Posterior cingulate gyrus (tissue), 11 donors: ENCODE measurements around the gene ZNF385B.

Experiments
- DNase-seq, 10 donors: peaks; one replicate each; pipeline versions ENCODE4 v3.0.0 to v3.0.0-alpha.2; 2020 to 2021; ENCODE audit warnings: mixed read lengths in 3 of 10
- intact Hi-C: fragments of 100-400 bp; cut with DNase I; formaldehyde crosslinking; loops from one replicate; pipeline ENCODE4 v1.15.1; 2023

The ZNF385B gene

DNA sequence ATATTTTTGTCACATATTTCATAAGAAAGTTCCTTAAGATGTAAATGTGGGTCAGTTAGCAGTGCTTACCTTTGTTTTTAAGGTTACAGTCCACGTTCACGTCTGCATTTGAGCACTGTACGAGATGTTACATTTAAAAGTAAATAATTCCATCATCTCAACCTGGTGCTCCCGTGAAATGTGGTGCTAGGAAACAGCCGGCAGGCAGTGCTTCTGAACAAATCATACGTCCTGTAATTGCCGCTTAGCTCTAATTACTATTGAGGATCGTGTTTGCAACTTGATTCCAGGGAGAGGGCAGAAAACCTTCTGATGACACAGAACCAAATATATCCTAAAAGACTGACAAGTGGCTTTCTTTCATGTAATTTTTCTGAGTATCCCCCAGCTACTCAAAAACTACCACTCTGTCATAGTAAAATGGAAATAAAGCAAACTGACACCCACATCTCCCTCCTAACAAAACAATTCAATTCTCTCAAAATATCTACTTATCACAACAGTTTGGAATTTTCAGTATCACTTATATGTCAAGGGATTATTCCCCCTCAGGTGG lies 299.0 kb downstream of the ZNF385B start:
- intact Hi-C loops = no loop called here
- no peak for DNase-seq

DNA sequence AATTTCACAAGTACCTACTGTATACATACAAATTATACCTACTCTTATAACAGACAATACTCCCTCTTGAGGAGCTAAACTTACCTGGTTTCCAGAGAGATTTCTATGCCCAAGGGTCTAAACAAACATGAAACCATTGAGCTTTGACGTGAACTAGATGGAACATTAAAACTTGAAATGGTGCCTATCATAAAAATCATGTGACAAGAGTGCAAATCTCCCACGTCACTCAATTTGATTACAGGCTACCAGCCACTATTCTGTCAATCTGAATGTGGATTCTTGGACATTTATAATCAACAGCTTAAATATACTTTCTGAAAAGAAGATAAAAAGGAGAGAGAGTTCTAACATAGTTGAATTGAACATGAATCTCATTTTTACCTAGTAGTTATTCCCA lies 299.7 kb downstream of the ZNF385B start:
- intact Hi-C loops = no loop called here
- no peak for DNase-seq

DNA sequence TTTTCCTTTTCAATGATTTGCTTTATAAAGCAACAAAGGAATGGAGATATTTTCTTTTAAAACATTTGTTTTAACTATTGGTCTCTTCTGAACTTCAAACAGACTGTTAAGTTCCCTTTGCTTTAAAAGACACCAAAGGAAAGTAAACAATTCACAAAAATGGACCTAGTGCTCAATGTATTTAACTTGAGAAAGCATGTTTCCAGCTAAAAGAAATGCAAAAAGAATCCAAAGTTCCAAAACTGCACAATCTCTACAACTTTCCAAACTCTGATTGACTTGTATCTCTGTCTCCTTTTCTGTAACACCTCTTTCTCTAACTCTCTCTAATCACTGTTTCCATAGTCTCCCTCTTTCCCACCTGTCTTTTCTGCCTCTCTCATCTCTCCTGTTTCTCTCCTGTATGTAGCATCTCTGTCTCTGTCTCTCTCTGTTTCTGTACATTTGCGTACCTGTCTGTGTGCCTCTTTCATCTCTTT lies 301.1 kb downstream of the ZNF385B start:
- no peak for DNase-seq
- intact Hi-C loops = no loop called here

DNA sequence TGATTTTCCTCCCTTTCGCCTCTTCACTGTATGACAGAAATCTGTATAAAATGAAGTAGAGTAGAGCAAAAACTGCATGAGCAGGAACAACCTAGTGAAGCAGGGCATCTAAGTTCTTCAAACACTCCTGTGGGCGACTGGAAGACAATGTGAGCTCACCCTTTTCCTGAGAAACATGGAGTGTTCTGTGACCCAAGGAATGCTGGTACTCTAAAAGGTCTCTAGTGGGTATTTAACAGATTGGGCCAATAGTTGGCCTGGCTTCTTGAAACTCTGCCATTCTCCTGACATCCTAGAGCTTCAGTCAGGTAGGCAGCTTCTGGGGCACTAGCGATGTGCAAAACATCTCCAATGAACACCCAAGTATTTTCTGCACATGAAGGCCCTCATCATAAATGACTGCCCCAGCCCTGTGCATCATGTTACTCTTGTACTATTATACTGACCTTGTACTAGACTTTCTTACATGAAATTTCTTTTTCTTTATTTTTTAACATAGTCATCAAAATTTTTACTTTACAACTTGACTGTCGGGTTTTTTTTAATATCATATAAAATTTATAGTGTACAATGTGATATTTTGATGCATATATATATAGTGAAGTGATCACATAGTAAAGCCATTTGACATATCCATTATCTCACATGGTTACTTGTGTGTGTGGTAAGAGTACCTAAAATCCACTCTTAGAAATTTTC lies 302.2 kb downstream of the ZNF385B start:
- intact Hi-C loops = no loop called here
- no peak for DNase-seq

DNA sequence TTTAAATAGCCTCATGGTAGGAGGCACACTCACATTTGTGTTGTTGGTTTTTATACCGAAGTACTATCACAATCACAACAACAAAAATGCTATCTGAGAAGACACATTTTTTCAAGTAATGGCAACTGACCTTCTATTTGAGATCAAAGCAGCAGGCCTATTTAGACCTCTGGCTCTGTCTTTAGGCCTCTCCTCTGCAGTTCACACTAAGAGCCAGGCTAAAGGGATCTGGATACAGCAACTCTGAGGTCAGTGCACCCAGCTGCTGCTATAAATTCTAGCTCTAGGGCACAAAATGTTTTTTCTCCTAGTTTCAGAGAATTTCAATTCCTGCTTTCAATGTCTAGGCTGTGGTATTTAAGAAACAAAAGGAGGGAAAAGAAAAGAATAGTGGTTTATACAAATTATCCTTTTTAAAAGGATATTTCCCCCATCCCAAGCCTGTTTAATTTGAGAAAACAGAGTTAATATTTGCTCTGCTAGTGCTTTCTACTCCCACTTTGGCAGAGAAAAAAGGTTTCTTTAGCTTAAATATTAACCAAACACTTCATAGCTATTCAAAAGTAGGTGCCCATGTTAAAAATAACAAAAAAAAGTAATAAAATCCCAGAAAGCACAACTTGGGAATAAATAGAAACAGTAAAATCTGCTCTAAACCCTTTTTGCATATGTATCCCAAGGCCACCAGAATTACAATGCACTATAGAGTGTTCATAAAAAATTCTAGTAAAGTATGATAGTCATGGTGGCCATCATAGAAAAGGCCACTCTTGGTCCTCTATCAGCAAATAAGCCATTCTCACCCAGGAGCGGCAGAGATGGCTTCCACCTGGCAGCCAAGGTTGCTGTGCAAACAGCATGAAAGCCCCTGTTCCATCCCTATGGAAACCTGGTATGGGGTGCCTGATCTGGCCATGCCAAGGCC lies 303.1 kb downstream of the ZNF385B start:
- peak in 1 of 10 donors; percentile 57 for DNase-seq
- intact Hi-C loops = no loop called here

DNA sequence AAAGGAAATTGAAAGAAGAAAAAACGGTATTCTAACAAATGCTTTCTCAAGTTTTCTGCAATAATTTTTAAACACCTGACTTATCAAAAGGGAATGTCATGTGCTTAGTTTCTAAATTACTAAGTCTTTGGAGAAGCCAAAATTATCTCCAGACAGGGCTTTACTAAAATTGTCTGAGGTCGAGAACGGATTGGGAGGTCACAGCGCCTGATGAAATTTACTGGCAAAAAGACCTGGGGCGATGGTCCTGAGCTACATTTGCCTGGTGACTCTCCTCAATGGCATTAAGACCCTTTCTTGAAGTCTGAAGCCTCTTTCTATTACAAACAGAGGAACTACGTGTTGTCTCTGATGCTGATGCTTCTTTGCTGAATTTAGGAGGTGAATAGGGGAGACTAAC lies 305.0 kb downstream of the ZNF385B start:
- intact Hi-C loops = no loop called here
- DNase-seq = no peak

DNA sequence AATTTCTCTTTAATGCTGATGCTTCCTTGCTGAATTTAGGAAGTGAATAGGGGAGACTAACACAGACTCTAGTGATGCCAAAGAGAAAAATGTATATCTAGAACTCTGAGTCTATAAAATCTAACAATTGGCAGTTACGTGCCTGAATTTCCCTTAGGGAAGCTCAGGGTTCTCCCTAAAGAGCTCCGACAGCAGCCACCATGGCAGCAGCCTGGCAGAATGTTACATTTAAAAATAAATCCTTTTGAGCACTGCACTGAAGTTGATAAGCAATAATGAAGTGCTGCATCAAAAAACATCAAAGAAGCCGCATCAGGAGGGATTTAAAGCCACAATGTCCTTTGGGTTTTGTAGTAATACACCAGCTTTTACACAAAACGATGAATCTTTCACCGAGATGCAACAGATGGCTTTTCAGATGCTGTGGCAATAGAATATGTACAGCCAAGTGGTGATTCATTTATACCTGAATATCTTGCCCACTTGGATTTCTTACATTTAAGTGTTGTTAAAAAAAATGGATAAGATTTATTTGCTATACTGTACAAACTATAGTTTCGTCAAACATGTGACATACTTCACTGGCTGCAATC lies 305.6 kb downstream of the ZNF385B start:
- DNase-seq = peak in 1 of 10 donors; percentile 62
- intact Hi-C loops = no loop called here

DNA sequence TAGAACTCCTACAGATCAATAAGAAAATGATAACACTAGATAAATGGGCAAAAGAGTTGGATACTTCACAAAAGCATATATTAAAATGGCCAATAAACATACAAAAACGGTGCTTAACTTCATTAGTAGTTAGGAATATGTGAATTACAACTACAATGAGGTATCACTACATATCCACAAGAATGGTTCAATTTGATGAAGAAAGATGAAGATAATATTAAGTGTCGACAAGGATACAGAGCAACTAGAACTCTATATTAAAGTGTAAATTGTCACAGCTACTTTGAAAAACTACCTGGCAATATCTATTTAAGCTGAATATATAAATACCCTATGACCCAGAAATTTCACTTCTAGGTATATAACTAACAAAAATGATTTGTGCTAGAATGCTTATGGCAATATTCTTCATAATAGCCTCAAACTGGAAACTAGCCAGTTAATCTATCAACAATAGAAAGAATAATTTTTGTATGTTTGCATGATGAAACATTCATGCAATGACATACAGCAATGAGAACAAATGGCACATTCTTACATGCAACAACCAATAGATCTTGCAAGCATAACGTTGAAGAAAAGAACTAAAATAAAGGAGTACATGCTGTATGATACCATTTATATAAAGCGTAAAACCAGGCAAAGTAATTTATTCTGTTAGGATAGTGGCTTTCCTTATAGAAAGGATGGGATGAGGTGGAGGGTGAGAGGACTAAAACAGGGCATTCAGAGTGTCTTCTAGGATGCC lies 306.6 kb downstream of the ZNF385B start:
- DNase-seq = no peak
- intact Hi-C loops = no loop called here

DNA sequence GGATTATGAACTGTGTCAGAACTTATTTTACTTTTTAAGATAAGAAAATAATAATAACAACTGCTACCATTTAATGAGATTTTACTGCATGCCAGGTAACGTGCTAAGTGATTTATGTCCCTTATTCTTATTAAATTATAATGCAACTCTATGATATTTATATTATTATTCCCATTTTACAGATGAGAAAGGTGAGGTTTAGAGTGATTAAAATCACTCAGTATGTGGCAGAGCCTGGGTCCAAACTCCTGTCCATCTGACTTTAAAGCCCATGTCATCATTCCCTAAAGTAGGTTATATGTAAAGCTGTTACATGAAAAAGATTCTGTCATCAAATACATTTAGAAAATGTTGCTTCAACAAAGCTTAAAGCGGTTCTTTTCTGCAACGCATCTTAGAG lies 308.0 kb downstream of the ZNF385B start:
- DNase-seq = no peak
- intact Hi-C loops = no loop called here

DNA sequence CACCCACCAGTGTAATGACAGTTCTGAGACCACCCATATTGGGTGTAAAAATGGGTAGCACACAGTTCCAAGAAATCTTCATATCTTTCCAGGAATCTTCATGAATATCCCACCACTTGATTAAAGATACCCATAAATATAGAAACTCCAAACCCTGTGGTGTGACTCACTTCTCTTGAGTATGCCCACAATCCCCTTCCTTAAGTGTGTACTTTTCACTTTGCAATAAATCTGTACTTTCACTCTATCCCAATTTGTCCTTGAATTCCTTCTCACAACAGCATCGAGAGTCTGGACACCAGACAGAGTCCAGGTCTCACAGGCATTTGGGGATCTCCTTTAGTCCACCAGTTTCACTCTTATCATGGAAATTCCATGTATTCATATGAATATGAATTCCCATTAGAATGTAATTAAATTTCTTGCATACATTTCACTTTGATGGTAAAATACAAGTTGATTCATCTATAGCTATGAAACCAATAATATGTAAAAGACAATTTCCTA lies 309.8 kb downstream of the ZNF385B start:
- no peak for DNase-seq
- intact Hi-C loops = no loop called here

DNA sequence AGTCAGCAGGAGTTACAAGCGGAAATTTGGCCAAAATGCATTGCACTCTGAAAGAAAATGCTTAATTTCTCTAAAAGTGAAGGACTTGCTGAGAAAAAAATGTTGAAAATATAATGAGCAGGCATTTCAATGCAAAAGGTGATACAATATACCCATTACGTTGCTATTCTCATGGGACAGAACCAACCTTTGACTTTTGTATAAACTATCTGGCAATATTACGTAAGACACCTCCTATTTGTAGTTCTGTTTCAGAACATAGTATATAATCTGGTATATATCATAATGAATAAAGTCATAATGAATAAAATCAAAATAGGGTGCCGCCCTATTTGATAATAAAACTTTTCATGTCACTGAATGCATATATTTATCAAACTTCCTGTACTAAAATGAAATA lies 310.6 kb downstream of the ZNF385B start:
- DNase-seq = no peak
- intact Hi-C loops = no loop called here

DNA sequence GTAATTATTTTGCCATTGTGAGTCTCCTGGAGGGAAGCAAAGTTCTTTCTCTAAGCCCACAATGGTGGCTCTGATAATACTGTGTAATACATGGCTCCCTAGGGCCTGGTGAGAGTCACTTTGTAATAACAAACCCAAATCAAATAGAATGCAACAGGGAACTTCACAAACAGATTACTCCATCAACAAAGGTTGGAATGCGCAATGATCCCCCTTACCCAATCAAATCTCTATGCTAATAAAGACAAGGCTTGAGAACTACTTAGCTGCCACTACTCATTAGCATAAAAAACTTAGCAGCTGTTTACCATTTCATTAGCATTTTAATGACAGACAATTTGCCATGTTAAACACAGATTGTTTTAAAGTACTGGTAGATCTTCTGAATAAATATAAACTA lies 311.2 kb downstream of the ZNF385B start:
- no peak for DNase-seq

DNA sequence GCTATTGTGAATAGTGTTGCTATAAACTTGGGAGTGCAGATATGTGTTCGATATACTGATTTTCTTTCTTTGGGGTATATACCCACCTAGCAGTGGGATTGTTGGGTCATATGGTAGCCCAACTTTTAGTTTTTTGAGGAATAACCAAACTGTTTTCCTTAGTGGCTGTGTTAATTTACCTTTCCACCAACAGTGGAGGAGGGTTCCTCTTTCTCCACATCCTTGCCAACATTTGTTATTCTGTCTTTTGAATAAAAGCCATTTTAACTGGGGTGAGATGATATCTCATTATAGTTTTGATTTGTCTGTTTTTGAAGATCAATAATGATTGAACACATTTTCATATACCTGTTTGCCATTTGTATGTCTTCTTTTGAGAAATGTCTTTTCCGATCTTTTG lies 314.8 kb downstream of the ZNF385B start:
- no peak for DNase-seq
- intact Hi-C loops = no loop called here

More for the DNA sequence above, 311.2 kb downstream of the ZNF385B start:
- intact Hi-C loops = no loop called here

DNA sequence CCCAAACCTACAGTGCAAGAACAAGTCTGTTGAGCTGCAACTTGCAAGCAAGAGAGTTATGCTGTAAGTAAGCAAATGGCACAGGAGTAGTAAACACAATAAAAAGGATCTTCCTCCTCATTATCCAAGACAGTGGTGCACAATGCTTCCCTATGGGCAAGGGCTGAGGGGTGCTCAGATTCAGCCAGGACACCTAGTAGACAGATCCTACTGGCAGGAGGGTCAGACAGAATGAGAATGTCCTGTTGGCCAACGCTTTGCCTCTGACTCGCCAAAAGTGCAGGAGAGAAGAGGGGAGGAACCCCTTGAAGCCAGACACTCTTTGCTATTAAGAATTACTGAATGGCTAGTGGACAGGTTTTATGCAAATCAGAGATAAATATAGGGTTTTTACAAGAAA lies 316.4 kb downstream of the ZNF385B start:
- intact Hi-C loops = no loop called here
- no peak for DNase-seq

DNA sequence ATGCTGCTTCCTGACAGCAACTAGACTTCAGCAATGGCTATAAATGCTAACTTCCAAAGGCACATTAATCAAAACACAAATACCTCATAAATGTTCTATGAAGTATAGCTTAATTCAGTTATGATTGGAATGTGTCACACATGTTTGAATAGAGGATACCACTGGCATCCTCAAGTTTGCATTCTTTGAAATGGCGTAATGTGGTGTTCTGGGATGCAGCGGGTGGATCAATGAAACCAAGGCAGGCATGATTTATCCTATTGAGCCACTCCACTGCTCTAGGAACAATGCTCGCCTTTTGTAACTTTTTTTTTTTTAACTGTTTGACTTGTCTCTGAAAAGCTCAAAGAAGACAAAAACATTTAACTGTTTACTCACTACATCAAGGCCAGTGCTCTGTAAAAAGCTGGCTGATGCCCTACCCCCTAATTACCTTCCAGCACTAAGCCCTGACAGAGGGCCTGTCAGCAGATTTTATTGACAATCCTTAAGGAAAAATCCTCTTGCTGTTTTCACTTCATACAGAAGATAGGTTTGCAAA lies 318.0 kb downstream of the ZNF385B start:
- intact Hi-C loops = no loop called here
- DNase-seq = no peak

DNA sequence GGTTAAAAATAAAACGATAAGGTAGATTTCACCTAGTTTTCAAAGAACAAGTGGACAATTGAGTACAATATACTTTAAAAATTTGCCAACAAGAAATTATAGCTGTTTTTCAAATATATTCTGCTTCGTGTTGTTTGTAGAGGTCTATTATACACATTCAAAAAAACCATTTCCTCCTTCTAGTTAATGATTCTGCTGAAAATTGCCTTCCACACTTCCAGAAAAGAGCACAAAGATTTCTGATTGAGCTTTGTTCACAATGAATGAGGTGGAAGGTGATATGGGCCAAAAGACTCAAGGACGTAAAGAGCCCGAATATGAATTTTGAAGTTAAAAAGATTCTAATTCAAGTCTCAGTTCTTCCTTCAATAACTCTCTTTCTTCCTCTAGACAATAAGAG lies 319.8 kb downstream of the ZNF385B start:
- no peak for DNase-seq
- intact Hi-C loops = no loop called here

DNA sequence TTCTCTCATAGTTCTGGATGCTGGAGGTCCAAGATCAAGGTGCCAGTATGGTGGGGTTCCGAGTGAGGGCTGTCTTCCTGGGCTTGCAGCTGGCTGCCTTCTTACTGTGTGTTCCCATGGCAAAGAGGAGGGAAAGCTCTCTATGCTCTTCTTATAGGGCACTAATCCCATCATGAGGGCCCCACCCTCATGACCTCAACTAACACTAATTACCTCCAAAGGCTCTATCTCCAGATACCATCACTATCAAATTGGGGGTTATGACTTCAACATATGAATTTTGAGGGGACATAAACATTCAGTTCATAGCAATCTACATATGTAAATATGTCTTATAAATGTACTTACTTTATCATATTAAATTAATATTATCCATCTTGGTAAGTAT lies 322.3 kb downstream of the ZNF385B start:
- no peak for DNase-seq
- intact Hi-C loops = no loop called here

DNA sequence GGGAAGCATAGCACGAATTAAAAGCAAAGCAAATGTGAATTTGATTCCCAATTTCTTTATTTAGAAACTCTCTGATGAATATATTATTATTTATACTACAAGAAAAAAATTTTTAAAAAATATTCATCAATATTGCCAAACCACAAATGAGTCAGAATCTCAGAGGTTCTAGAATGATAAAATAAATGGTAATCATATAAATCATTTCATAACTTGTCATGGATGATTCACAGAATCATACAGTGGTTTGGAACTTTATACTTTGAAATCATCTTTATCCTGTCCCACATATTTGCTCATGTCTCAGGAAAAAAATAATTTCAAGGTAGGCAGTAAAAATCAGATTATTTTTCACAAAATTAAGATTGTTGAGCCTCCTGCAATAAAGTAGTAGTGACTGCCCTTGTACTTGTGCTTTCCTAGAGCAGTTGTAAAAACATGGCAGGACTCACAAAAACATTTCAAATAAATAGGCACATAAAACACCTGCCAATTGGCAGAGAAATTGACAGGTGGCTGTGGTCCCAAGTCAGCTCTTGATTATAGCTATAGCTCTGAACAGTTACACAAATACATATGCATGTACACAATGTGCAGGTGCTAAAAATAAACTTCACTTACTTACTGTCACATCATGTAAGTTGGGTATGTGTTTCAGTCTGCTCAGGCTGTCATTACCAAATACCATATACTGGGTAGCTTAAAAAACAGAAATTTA lies 322.8 kb downstream of the ZNF385B start:
- intact Hi-C loops = no loop called here
- no peak for DNase-seq

DNA sequence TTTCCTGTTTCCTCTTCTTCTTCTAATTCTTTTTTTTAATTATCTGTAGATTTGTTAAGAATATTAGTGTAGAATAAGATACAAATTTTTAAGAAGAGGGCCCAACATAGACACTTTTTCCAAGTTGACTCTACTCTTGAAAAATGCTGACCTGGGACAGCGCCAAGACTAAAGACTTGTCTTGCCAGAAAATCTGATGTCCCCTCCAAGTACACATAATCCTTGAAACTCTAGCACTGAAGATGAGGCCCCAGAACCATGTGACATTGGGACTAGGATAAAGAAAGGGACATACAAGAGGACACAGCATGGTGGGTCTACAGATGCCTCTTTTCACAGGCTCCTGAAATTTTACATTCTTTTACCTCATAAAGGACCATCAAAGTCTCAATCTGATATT lies 325.2 kb downstream of the ZNF385B start:
- no peak for DNase-seq
- intact Hi-C loops = no loop called here
